HL-60 (cell line): ENCODE measurements around the gene KCND2.

Experiments used
- DNase-seq, 2 experiments: peaks; one replicate each; pipeline ENCODE4 v3.0.0-alpha.2; 2010 to 2020; ENCODE audit warnings: low read depth in 1 of 2, low spot score in 1 of 2
- H3K27ac ChIP-seq: fragments of 250-450 bp; sonication (Bioruptor Pico); replicated peaks from 2 replicates; pipeline ENCODE4 v1.5.1; 2020; ENCODE audit warnings: mild to moderate bottlenecking, moderate library complexity
- H3K27me3 ChIP-seq: fragments of 250-450 bp; sonication (Bioruptor Pico); 2 replicates; pipeline ENCODE4 v1.5.1; 2021; ENCODE audit warnings: mild to moderate bottlenecking, moderate library complexity; ENCODE audit not compliant: insufficient read depth, poor library complexity, severe bottlenecking
- H3K4me3 ChIP-seq: replicated peaks from 2 replicates; pipeline ENCODE4 v1.5.1; 2011; ENCODE audit warnings: mild to moderate bottlenecking, control low read depth, low read length; ENCODE audit not compliant: insufficient read depth
- CTCF ChIP-seq: IDR thresholded peaks from one replicate; pipeline ENCODE4 v1.5.1; 2011; ENCODE audit warnings: low read length, control low read depth, inconsistent platforms; ENCODE audit not compliant: insufficient read depth
- GABPA ChIP-seq: IDR thresholded peaks from 2 replicates; pipeline ENCODE4 v1.6.1; 2012; ENCODE audit warnings: low read depth
- POLR2AphosphoS5 ChIP-seq: IDR thresholded peaks from 2 replicates; pipeline ENCODE4 v1.6.1; 2012; ENCODE audit warnings: low read depth
- REST ChIP-seq: IDR thresholded peaks from 2 replicates; pipeline ENCODE4 v1.6.1; 2012; ENCODE audit warnings: low read depth; ENCODE audit not compliant: insufficient replicate concordance
- SPI1 ChIP-seq: IDR thresholded peaks from 2 replicates; pipeline ENCODE4 v1.6.1; 2012; ENCODE audit warnings: low read depth, mild to moderate bottlenecking, borderline replicate concordance

Gene KCND2

GRCh38 chr7:120502825-120503224, 229.8 kb downstream of the KCND2 start:
- Histone ChIP-seq H3K27ac (no peak overlapping the region), H3K27me3 (no peaks in the 10 kb centered on the region), H3K4me3 (no peak overlapping the region)
- no peak for TF ChIP-seq REST
- no peak for TF ChIP-seq CTCF
- no peak for TF ChIP-seq SPI1
- TF ChIP-seq GABPA: no peak
- TF ChIP-seq POLR2AphosphoS5: no peak
- DNase-seq: no peak

GRCh38 chr7:120504386-120504785, 231.4 kb downstream of the KCND2 start:
- no peak for TF ChIP-seq GABPA
- TF ChIP-seq SPI1: no peak
- TF ChIP-seq REST: no peak
- no peak for TF ChIP-seq POLR2AphosphoS5
- TF ChIP-seq CTCF: no peak
- Histone ChIP-seq H3K27me3 (no peaks in the 10 kb centered on the region), H3K4me3 (no peak overlapping the region), H3K27ac (no peak overlapping the region)
- no peak for DNase-seq

GRCh38 chr7:120505770-120506169, 232.8 kb downstream of the KCND2 start:
- TF ChIP-seq GABPA: no peak
- no peak for TF ChIP-seq POLR2AphosphoS5
- TF ChIP-seq SPI1: no peak
- TF ChIP-seq REST: no peak
- no peak for TF ChIP-seq CTCF
- no peak overlapping the region for H3K4me3 ChIP-seq

More at GRCh38 chr7:120505770-120506169, 232.8 kb downstream of the KCND2 start:
- no peak for DNase-seq
- no peak overlapping the region for H3K27ac ChIP-seq
- no peaks in the 10 kb centered on the region for H3K27me3 ChIP-seq
